Caco-2 (cell line): ENCODE data around the gene RAP1GDS1. TPM values are rescaled to one million over a fixed set of nuclear protein-coding genes. Genes with fewer than 3 reads are reported as not detected.
A peak's percentile ranks its signal among the peaks of the same experiment; 100 is the strongest.

ENCODE experiments used
- BruUV-seq: library from RNA; stranded (reverse); fragments of 400-500 nt; replicated peaks from 2 replicates; lab custom pipeline; 2021; lab: Mats Ljungman, UMichigan
- CTCF ChIA-PET: fragments of 300-600 bp; sonication (Branson Sonifier 250); formaldehyde crosslinking; loops from one replicate; lab custom pipeline; 2022; ENCODE audit warnings: antibody characterized with exemption; lab: Charles Lee
- POLR2A ChIA-PET: fragments of 300-600 bp; sonication (Branson Sonifier 250); formaldehyde crosslinking; loops from one replicate; lab custom pipeline; 2022; ENCODE audit warnings: antibody characterized with exemption; lab: Charles Lee
- DNase-seq, 2 experiments: peaks; one replicate each; pipeline versions ENCODE4 v3.0.0 to v3.0.0-alpha.2; 2020 to 2022
- H3K27me3 ChIP-seq: replicated peaks from 2 replicates; pipeline ENCODE4 v1.6.0; 2011; ENCODE audit warnings: low read length; ENCODE audit not compliant: control insufficient read depth, insufficient read depth
- H3K36me3 ChIP-seq: 2 replicates; pipeline ENCODE4 v1.5.1; 2011; ENCODE audit warnings: low read length; ENCODE audit not compliant: control insufficient read depth, insufficient read depth
- H3K4me1 ChIP-seq: fragments of 250-450 bp; sonication (Bioruptor Pico); 2 replicates; pipeline ENCODE4 v1.5.1; 2020; ENCODE audit warnings: mild to moderate bottlenecking
- H3K4me3 ChIP-seq: 2 replicates; pipeline ENCODE4 v1.5.1; 2011; ENCODE audit warnings: low read depth, mild to moderate bottlenecking, control low read depth, low read length
- H3K9me3 ChIP-seq: fragments of 250-450 bp; sonication (Bioruptor Pico); 2 replicates; pipeline ENCODE4 v1.5.1; 2020; ENCODE audit warnings: mild to moderate bottlenecking, moderate library complexity
- H3K27ac Mint-ChIP-seq: one replicate; pipeline ENCODE4 v1.8.0; 2022; ENCODE audit warnings: mixed read lengths; ENCODE audit not compliant: unreplicated experiment
- H3K27me3 Mint-ChIP-seq: one replicate; pipeline ENCODE4 v1.8.0; 2022; ENCODE audit warnings: mixed read lengths; ENCODE audit not compliant: insufficient read depth, unreplicated experiment
- H3K36me3 Mint-ChIP-seq: one replicate; pipeline ENCODE4 v1.8.0; 2022; ENCODE audit warnings: mild to moderate bottlenecking, mixed read lengths; ENCODE audit not compliant: insufficient read depth, unreplicated experiment
- H3K4me1 Mint-ChIP-seq: one replicate; pipeline ENCODE4 v1.8.0; 2022; ENCODE audit warnings: low read depth, mixed read lengths; ENCODE audit not compliant: unreplicated experiment
- H3K4me3 Mint-ChIP-seq: one replicate; pipeline ENCODE4 v1.8.0; 2022; ENCODE audit warnings: mild to moderate bottlenecking, moderate library complexity, mixed read lengths; ENCODE audit not compliant: unreplicated experiment
- H3K9me3 Mint-ChIP-seq: one replicate; pipeline ENCODE4 v1.8.0; 2022; ENCODE audit warnings: mixed read lengths; ENCODE audit not compliant: unreplicated experiment
- CTCF ChIP-seq, 2 experiments: fragments of 200-600 bp in 1 of 2; IDR thresholded peaks; 1 replicate in 1 of 2; 2 replicates in 1 of 2; pipeline versions ENCODE4 v1.5.1 to v1.8.0; 2011 to 2022; ENCODE audit warnings: antibody characterized with exemption in 1 of 2, control low read depth in 1 of 2, inconsistent platforms in 1 of 2, low read depth in 1 of 2, low read length in 1 of 2, mild to moderate bottlenecking in 1 of 2, moderate library complexity in 1 of 2; ENCODE audit not compliant: insufficient read depth in 1 of 2, severe bottlenecking in 1 of 2, unreplicated experiment in 1 of 2
- intact Hi-C: fragments of 100-400 bp; cut with micrococcal nuclease; formaldehyde crosslinking; loops from one replicate; pipeline ENCODE4 v1.10.0; 2022; ENCODE audit not compliant: unreplicated experiment
- total RNA-seq: library from RNA; stranded (reverse); gene quantifications from 2 replicates; pipeline ENCODE4 v1.2.3, GENCODE V29; 2022

The RAP1GDS1 gene
- total RNA-seq, 1 experiment from 2014 or later: 45.5 TPM

- Mint-ChIP-seq H3K27me3 (no peaks in the 10 kb centered on the region), H3K36me3 (peaks cover 6% of the 10 kb centered on the region), H3K4me3 (peak overlapping the region; percentile 89), H3K9me3 (no peaks in the 10 kb centered on the region), H3K4me1 (peaks cover 13% of the 10 kb centered on the region), H3K27ac (peak overlapping the region; percentile 96)
- no peaks in the 10 kb centered on the region for H3K27me3 ChIP-seq
- intact Hi-C loops: loop anchor here (1.0 to 10.0 kb wide), 5 partner anchors 67 to 1302 kb away; partner anchors contain the start of genes STPG2, TRMT10A and TSPAN5
- H3K4me3 ChIP-seq: peak overlapping the region; percentile 50
- H3K4me1 ChIP-seq: peaks cover 10% of the 10 kb centered on the region
- H3K9me3 ChIP-seq: no peaks in the 10 kb centered on the region
- POLR2A ChIA-PET: interaction anchor here (0.5 to 2.3 kb wide), 4 partner anchors 36 to 668 kb away, joined by 4 to 15 read pairs (median 4); partner anchors contain the start of genes EIF4E and STPG2
- BruUV-seq: no TSS peak
- CTCF ChIA-PET: interaction anchor here (0.5 to 1.1 kb wide), 2 partner anchors 127 to 232 kb away, joined by 3 read pairs; no protein-coding TSS in a partner anchor
- no peaks in the 10 kb centered on the region; the same call in 1 of the 2 replicates for H3K36me3 ChIP-seq
- peak; percentile 62 to 73 for DNase-seq
- no peak for TF ChIP-seq CTCF (IDR thresholded peaks at IDR 0.05; ENCODE audit: insufficient read depth in 1 of 2, low read depth in 1 of 2, low read length in 1 of 2, severe bottlenecking in 1 of 2, unreplicated experiment in 1 of 2)
Measured at GRCh38 chr4:98260047-98260578, 1.1 kb upstream of the RAP1GDS1 start.

DNA sequence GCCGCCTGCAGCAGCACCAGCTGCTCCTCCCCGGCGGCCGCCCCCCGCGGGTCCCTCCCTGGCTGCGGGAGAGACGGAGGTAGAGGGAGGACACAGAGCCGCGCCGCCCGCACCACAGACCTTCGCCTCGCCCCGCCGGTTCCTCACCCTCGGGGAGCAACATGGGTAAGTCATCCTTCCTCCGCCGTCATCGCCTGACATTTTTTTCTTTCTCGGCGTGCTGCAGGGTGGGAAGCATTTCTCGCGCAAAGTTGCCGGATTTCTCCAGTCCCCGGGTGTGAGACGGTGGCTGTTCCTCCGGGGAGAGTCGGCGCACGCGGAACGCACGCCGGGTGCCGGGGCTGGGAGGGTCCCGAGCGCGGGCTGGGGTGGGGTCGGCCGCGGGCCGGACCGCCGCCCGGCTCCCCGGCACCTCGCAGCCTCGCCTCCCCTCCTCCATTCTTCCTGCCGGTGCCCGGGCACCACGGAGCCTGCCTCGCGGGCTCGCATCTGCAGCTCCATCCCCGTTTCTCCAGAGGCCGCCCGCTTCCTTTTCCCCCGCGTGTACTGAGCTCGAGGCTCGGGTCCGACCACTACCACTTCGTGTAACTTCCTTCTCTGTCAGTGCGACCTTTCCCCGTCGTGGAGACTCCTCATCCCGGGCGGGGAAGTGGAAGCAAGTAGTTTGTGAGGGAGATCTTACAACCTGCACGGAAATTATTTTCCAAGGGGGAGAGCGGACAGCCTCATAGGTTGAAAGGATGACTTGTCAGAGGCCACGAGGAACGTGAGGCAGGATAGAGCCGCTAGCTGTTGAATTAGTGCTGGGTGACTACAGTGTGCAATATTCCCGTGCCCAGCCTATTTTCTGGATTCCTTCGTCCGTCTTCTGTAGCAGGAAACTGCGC is 464 bp downstream of the RAP1GDS1 start:
- peak overlapping the region; percentile 96 for H3K27ac Mint-ChIP-seq
- BruUV-seq: no TSS peak
- Histone ChIP-seq H3K4me3 (peak overlapping the region; percentile 64), H3K9me3 (no peaks in the 10 kb centered on the region), H3K27me3 (no peaks in the 10 kb centered on the region), H3K4me1 (peaks cover 10% of the 10 kb centered on the region), H3K36me3 (no peaks in the 10 kb centered on the region; the same call in 1 of the 2 replicates)
- H3K9me3 Mint-ChIP-seq: no peaks in the 10 kb centered on the region
- H3K4me3 Mint-ChIP-seq: peak overlapping the region; percentile 89
- intact Hi-C loops: loop anchor here (5.0 to 10.0 kb wide), 4 partner anchors 66 to 1301 kb away; partner anchors contain the start of genes TRMT10A and TSPAN5
- H3K36me3 Mint-ChIP-seq: peaks cover 6% of the 10 kb centered on the region
- H3K27me3 Mint-ChIP-seq: no peaks in the 10 kb centered on the region
- DNase-seq: peak; percentile 42 to 43
- CTCF ChIA-PET: interaction anchor here (0.8 to 1.1 kb wide), 3 partner anchors 8 to 148 kb away, joined by 4 to 7 read pairs (median 4); no protein-coding TSS in a partner anchor
- peaks cover 20% of the 10 kb centered on the region for H3K4me1 Mint-ChIP-seq
- TF ChIP-seq CTCF (IDR thresholded peaks at IDR 0.05; ENCODE audit: insufficient read depth in 1 of 2, low read depth in 1 of 2, low read length in 1 of 2, severe bottlenecking in 1 of 2, unreplicated experiment in 1 of 2): no peak
- POLR2A ChIA-PET: interaction anchor here (0.6 to 2.3 kb wide), 4 partner anchors 13 to 667 kb away, joined by 3 to 15 read pairs (median 4); partner anchors contain the start of genes EIF4E and STPG2

- Mint-ChIP-seq H3K27me3 (no peaks in the 10 kb centered on the region), H3K36me3 (peaks cover 6% of the 10 kb centered on the region), H3K9me3 (no peaks in the 10 kb centered on the region), H3K4me1 (peaks cover 20% of the 10 kb centered on the region), H3K4me3 (peak overlapping the region; percentile 89), H3K27ac (peak overlapping the region; percentile 96)
- Histone ChIP-seq H3K4me3 (peak overlapping the region; percentile 64), H3K27me3 (no peaks in the 10 kb centered on the region), H3K4me1 (peaks cover 10% of the 10 kb centered on the region), H3K9me3 (no peaks in the 10 kb centered on the region), H3K36me3 (no peaks in the 10 kb centered on the region; the same call in 1 of the 2 replicates)
- ChIA-PET CTCF (interaction anchor here (0.7 to 1.0 kb wide), 2 partner anchors 32 to 111 kb away, joined by 3 to 4 read pairs; no protein-coding TSS in a partner anchor), POLR2A (no interaction called here)
- TF ChIP-seq CTCF (IDR thresholded peaks at IDR 0.05; ENCODE audit: insufficient read depth in 1 of 2, low read depth in 1 of 2, low read length in 1 of 2, severe bottlenecking in 1 of 2, unreplicated experiment in 1 of 2): no peak
- BruUV-seq: TSS peak; percentile 40
- intact Hi-C loops: loop anchor here (5.0 to 10.0 kb wide), 4 partner anchors 65 to 1300 kb away; partner anchors contain the start of genes TRMT10A and TSPAN5
- no peak for DNase-seq
Measured at GRCh38 chr4:98262431-98262830, 1.2 kb downstream of the RAP1GDS1 start.
